Measurements from ENCODE around the gene SLC6A9.

The SLC6A9 gene

DNA sequence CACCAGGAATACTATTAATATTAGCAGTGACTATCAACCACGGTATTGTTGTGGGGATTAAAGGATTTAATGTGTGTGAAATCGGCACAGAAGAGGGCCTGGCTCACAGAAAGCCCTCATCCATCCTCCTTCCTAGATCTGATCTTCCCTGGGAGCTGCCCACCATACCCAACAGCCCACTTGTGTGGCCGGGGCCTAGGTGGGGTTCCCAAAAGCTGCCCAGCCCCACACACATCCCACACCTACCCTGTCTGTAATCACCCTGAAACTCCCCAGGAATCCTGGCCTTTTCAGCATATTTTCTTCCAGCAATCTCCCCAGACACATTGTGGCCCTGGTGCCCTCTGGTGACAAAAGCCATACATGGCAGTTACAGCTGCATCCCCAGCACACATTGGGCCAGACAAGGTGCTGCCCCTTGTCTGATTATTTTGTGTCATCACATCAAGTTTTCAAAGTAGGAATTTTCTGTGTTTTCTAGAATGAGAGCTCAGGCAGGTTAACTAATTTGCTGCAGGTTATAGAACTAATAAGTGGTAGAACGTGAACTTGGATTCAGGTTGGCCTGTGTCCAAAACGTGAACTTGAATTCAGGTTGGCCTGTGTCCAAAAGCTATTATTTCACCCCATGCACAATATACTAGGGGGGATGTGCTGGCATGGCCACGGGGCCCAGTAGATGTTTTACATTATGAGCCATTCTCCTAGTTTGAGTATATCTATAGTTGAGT, 5.3 kb upstream of the SLC6A9 start:
- no peak overlapping the region for H3K4me3 ChIP-seq (ENCODE audit: control insufficient read depth, low read depth, low read length)
- TF ChIP-seq, protein P1, sequence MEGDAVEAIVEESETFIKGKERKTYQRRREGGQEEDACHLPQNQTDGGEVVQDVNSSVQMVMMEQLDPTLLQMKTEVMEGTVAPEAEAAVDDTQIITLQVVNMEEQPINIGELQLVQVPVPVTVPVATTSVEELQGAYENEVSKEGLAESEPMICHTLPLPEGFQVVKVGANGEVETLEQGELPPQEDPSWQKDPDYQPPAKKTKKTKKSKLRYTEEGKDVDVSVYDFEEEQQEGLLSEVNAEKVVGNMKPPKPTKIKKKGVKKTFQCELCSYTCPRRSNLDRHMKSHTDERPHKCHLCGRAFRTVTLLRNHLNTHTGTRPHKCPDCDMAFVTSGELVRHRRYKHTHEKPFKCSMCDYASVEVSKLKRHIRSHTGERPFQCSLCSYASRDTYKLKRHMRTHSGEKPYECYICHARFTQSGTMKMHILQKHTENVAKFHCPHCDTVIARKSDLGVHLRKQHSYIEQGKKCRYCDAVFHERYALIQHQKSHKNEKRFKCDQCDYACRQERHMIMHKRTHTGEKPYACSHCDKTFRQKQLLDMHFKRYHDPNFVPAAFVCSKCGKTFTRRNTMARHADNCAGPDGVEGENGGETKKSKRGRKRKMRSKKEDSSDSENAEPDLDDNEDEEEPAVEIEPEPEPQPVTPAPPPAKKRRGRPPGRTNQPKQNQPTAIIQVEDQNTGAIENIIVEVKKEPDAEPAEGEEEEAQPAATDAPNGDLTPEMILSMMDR (IDR thresholded peaks at IDR 0.05; ENCODE audit: control insufficient read depth, insufficient read depth, low read depth, low read length, missing control alignments): peak; percentile 82
- no peak for DNase-seq (ENCODE audit: low read depth)

DNA sequence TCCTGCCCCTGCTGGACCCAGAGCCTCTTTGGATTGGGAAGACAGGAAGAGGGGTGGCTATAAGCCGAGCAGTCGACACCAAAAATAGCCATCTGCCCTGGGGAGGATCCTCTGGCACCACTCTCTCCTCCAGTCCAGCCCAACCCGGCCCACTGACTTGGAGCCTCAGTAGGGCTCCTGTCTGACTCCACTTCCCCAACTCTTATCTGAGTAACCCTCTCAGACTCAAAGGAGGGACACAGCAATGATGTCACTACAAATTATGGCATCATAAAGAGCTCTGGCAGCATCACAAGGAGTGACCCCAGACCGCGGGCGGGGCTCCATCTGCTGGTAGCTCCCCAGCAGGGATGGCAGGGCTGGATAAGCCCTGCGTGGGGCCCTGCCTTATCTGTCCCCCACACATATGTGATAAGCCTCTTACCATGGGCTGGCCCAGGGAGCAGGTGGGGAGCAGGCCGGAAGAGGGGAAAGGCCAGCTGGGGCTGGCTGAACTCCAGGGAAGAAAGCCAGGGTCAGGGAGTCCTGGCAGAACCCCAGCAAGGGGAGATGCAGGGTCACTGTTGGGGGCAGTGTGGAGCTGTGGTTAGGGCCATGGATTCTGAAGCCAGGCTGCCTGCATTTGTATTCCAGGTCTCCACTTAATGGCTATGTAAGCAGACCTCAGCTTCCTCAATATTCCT, 4.6 kb upstream of the SLC6A9 start:
- no peak for DNase-seq (ENCODE audit: low read depth)
- H3K4me3 ChIP-seq (ENCODE audit: control insufficient read depth, low read depth, low read length): no peak overlapping the region
- TF ChIP-seq, protein P1 (IDR thresholded peaks at IDR 0.05; ENCODE audit: control insufficient read depth, insufficient read depth, low read depth, low read length, missing control alignments): no peak

DNA sequence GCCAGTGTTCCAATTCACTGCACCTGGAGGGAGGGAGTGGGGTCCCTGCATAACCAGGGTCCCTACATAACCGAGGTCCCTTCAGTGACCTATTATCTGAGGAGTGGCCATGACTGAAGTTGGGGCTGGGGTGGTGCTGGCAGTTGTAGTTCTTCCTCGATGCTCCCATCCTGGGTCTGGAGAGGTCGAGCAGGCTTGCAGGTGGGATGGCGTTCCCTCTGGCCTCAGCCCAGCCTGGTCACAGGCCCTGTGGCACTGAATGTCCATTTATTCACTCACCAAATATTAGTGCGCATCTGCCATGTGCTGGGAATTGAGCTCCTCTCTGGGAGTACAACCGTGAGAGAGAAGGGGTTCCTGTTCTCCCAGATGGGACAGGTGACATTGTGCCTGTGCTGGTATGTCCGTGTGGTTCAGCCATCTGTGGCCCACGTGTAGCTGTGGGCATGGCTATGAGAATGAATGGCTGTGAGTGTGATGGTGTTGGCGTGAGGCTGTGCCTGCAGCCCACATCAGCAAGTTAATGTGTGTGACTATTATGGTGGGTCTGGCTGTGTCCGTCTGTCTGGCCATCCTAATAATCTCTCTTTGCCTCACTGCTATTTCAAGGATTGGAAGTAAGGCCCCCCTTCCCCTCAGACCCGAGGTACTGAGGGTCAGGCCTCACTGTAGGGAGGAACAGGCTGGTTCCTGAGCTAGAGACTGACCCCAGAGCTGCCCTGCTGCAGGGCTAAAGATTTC, 3.9 kb upstream of the SLC6A9 start:
- DNase-seq (ENCODE audit: low read depth): no peak
- TF ChIP-seq, protein P1 (IDR thresholded peaks at IDR 0.05; ENCODE audit: control insufficient read depth, insufficient read depth, low read depth, low read length, missing control alignments): no peak
- no peak overlapping the region for H3K4me3 ChIP-seq (ENCODE audit: control insufficient read depth, low read depth, low read length)

DNA sequence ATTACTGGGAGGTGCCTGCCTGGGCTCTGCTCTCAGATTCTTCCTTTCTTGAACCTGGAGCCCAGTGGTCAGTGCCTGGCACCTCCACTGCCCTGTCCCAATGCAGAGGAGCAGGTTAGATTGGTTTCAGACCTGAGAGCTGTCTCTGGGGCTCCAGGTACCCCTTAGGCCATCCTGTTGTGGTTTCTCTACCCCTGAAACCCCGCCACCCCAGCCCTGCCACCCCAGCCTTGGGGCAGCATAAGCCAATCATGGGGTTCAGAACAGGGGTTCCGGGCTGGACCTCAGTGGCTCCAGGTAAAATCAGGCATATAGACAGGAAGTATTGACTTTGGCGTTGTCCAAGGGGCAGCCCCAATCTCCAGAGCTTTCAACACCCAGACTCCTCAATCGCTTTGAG, 3.2 kb upstream of the SLC6A9 start:
- H3K4me3 ChIP-seq (ENCODE audit: control insufficient read depth, low read depth, low read length): no peak overlapping the region
- no peak for DNase-seq (ENCODE audit: low read depth)
- TF ChIP-seq, protein P1 (IDR thresholded peaks at IDR 0.05; ENCODE audit: control insufficient read depth, insufficient read depth, low read depth, low read length, missing control alignments): no peak

DNA sequence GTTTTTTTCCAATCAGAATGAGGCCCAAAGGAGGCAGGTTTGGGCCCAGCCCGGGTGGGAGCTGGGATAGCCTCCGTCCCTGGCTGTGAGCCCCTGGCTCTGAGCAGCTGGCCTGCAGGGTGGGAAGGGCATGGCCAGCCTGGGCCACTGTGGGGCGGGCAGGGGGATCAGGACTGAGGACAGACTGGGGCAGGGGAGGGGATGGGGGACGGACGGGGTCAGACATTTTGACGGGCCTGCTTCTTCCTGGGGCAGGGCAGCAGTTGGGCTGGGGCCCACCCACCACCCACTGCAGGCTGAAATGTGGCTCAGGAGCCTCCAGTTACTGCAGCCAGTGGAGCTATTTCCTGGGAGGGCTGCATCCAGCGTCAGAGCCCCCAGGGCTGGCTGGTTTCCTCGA, 2.5 kb upstream of the SLC6A9 start:
- no peak for DNase-seq (ENCODE audit: low read depth)
- H3K4me3 ChIP-seq (ENCODE audit: control insufficient read depth, low read depth, low read length): no peak overlapping the region
- TF ChIP-seq, protein P1 (IDR thresholded peaks at IDR 0.05; ENCODE audit: control insufficient read depth, insufficient read depth, low read depth, low read length, missing control alignments): no peak

DNA sequence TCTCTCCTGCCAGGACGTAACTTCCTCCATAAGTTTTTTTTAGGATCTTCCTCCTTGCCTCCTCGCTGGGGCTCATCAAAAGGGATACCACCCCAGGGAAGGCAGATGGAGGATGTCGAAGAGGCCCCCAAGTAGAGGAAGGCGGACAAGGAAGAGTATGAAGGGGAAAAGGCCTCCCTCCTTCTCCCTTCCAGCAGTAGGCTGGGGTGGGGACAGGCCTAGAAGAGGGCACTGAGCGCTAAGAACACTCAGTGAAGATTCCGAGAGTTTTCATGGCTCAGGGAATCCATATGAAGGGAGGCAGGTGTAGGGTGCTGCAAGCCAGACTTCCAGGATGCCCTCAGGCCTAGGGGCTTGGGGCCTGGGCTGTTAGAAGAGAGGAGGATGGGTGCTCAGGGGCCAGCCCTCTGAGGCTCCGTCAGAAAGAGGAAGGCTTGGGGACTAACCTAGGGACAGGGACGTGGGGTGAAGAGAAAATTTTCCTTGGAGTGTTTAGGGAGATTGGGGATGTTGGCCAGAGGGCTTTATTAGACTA, 1.8 kb upstream of the SLC6A9 start:
- no peak for DNase-seq (ENCODE audit: low read depth)
- no peak overlapping the region for H3K4me3 ChIP-seq (ENCODE audit: control insufficient read depth, low read depth, low read length)
- TF ChIP-seq, protein P1 (IDR thresholded peaks at IDR 0.05; ENCODE audit: control insufficient read depth, insufficient read depth, low read depth, low read length, missing control alignments): no peak

Data from AG09309 (cell line).